Activated naive CD4-positive, alpha-beta T cell treated with anti-CD3 and anti-CD28 coated beads, Interleukin-2, amount 50 U/mL, for 24 hours (primary cell): ENCODE results near the gene WASHC4.

Experiments used
- H3K27ac Mint-ChIP-seq: one replicate; pipeline ENCODE4 v1.8.0; 2021; ENCODE audit warnings: mild to moderate bottlenecking, mixed read lengths
- H3K27me3 Mint-ChIP-seq: one replicate; pipeline ENCODE4 v1.8.0; 2021; ENCODE audit warnings: mixed read lengths
- H3K36me3 Mint-ChIP-seq: one replicate; pipeline ENCODE4 v1.8.0; 2021; ENCODE audit warnings: mixed read lengths
- H3K4me1 Mint-ChIP-seq: one replicate; pipeline ENCODE4 v1.8.0; 2021; ENCODE audit warnings: mixed read lengths
- H3K4me3 Mint-ChIP-seq: one replicate; pipeline ENCODE4 v1.8.0; 2021; ENCODE audit warnings: mild to moderate bottlenecking, mixed read lengths
- H3K9me3 Mint-ChIP-seq: one replicate; pipeline ENCODE4 v1.8.0; 2021; ENCODE audit warnings: mixed read lengths

Gene WASHC4

GRCh38 chr12:105204127-105204526 is 96.6 kb downstream of the WASHC4 start:
- H3K36me3 Mint-ChIP-seq = peaks cover 14% of the 10 kb centered on the region
- H3K27ac Mint-ChIP-seq = no peak overlapping the region
- no peaks in the 10 kb centered on the region for H3K27me3 Mint-ChIP-seq

GRCh38 chr12:105204916-105205315 is 97.4 kb downstream of the WASHC4 start:
- H3K4me1 Mint-ChIP-seq = no peaks in the 10 kb centered on the region
- H3K9me3 Mint-ChIP-seq = no peaks in the 10 kb centered on the region
- H3K27ac Mint-ChIP-seq = peak overlapping the region; percentile 65
- no peak overlapping the region for H3K4me3 Mint-ChIP-seq
- H3K27me3 Mint-ChIP-seq = no peaks in the 10 kb centered on the region
- H3K36me3 Mint-ChIP-seq = peaks cover 15% of the 10 kb centered on the region

More at GRCh38 chr12:105204127-105204526, 96.6 kb downstream of the WASHC4 start:
- Mint-ChIP-seq H3K4me1 (no peaks in the 10 kb centered on the region), H3K4me3 (no peak overlapping the region), H3K9me3 (no peaks in the 10 kb centered on the region)

GRCh38 chr12:105205322-105206048 is 98.0 kb downstream of the WASHC4 start:
- peak overlapping the region; percentile 21 for H3K27ac Mint-ChIP-seq
- H3K36me3 Mint-ChIP-seq = peaks cover 15% of the 10 kb centered on the region
- no peak overlapping the region for H3K4me3 Mint-ChIP-seq
- H3K27me3 Mint-ChIP-seq = no peaks in the 10 kb centered on the region
- no peaks in the 10 kb centered on the region for H3K4me1 Mint-ChIP-seq
- H3K9me3 Mint-ChIP-seq = no peaks in the 10 kb centered on the region

DNA sequence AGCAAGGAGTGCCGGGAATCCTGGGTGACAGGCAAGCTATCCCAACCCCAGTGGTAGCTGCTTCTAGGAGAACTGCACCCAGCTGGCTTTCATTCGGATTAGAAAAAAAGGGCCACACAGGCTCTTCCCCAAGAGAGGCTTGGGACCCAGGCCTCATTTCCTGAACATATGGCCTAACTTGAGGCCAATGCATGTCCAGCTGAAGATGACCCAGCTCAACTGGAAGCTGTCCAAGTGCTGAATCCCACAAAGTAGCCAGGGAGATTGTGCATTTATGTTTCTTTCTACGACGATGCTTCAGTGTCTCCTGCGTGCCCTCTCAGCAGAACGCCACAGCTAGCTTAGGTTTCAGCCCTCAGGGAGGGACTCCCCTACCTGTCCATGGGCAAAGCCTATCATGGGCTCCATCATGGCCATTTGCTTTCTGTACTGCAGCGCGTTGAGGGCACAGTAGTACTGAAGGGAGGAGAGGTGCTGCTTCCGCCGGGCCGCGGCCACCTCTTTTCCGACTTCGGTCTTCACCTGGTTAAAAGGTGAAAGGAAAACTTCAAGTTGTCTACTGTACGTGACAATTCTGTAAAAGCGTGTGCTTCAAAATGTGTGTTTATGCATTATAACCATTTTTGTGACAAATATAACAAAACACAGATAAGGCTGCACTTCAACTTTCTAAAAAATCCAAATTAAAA is 99.3 kb downstream of the WASHC4 start:
- Mint-ChIP-seq H3K27ac (no peak overlapping the region), H3K4me3 (no peak overlapping the region), H3K36me3 (peaks cover 17% of the 10 kb centered on the region), H3K4me1 (no peaks in the 10 kb centered on the region), H3K9me3 (no peaks in the 10 kb centered on the region), H3K27me3 (no peaks in the 10 kb centered on the region)

DNA sequence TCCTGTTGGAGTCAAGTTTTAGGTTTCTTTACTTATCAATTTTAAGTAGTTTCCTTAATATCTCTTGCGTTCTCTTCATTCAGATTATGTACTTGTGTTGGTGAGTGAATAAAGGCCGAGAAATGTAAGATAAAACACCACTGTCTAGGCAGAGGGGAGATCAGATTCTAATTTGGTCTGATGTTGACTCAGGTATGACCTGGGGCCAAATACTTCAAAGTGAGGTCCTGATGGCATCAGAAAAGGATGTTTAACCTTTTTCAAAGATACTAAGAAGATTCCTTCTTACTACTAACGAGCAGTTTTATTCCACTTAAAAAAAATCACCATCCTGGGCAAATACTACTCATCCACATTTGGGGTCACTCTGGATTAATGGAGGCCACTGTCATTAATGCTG is 101.6 kb downstream of the WASHC4 start:
- Mint-ChIP-seq H3K27ac (peak overlapping the region; percentile 42), H3K36me3 (peaks cover 17% of the 10 kb centered on the region)

DNA sequence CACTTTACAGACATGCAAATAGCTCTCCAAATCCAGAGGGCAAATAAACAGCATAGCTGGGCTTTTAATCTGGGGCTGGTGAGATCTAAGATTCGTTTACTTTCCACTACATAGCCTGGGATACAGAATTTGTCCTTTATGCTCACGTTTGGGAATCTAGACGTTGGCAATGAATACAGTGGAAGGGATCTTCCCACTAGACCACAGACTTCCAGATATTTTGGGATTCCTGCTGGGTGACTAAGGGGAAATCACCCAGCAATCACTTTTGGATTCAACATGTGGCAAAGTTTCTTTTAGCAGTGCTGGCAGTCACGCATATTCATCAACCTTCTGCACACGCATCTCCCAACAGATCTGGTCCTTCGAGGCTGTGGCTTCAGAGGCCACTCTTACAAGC is 104.9 kb downstream of the WASHC4 start:
- H3K27ac Mint-ChIP-seq = no peak overlapping the region
- H3K27me3 Mint-ChIP-seq = no peaks in the 10 kb centered on the region
- peaks cover 26% of the 10 kb centered on the region for H3K36me3 Mint-ChIP-seq
- H3K4me3 Mint-ChIP-seq = no peak overlapping the region
- H3K4me1 Mint-ChIP-seq = no peaks in the 10 kb centered on the region
- H3K9me3 Mint-ChIP-seq = no peaks in the 10 kb centered on the region

More for the DNA sequence above, 101.6 kb downstream of the WASHC4 start:
- Mint-ChIP-seq H3K4me3 (no peak overlapping the region), H3K9me3 (no peaks in the 10 kb centered on the region), H3K4me1 (no peaks in the 10 kb centered on the region), H3K27me3 (no peaks in the 10 kb centered on the region)

GRCh38 chr12:105214148-105214547 is 106.6 kb downstream of the WASHC4 start:
- Mint-ChIP-seq H3K4me1 (no peaks in the 10 kb centered on the region), H3K27ac (no peak overlapping the region), H3K9me3 (no peaks in the 10 kb centered on the region), H3K36me3 (peaks cover 19% of the 10 kb centered on the region), H3K4me3 (no peak overlapping the region), H3K27me3 (no peaks in the 10 kb centered on the region)

GRCh38 chr12:105214670-105215375 is 107.3 kb downstream of the WASHC4 start:
- Mint-ChIP-seq H3K4me3 (no peak overlapping the region), H3K4me1 (no peaks in the 10 kb centered on the region), H3K9me3 (no peaks in the 10 kb centered on the region), H3K27me3 (no peaks in the 10 kb centered on the region), H3K27ac (no peak overlapping the region), H3K36me3 (peaks cover 19% of the 10 kb centered on the region)

GRCh38 chr12:105218434-105218833 is 110.9 kb downstream of the WASHC4 start:
- H3K9me3 Mint-ChIP-seq = no peaks in the 10 kb centered on the region
- no peak overlapping the region for H3K4me3 Mint-ChIP-seq
- H3K27me3 Mint-ChIP-seq = no peaks in the 10 kb centered on the region
- H3K36me3 Mint-ChIP-seq = peaks cover 30% of the 10 kb centered on the region
- peaks cover 7% of the 10 kb centered on the region for H3K4me1 Mint-ChIP-seq
- H3K27ac Mint-ChIP-seq = no peak overlapping the region
